Measurements from ENCODE around the gene TXN.

The TXN gene

GRCh38 chr9:110282018-110282738, 25.9 kb upstream of the TXN start:
- peak; percentile 34 for DNase-seq (ENCODE audit: low read depth)
- no peak overlapping the region for H3K4me3 ChIP-seq (ENCODE audit: low read depth, low read length)
- TF ChIP-seq MYC (IDR thresholded peaks at IDR 0.05; ENCODE audit: low read depth, low read length) = no peak
- no peak for TF ChIP-seq POLR2A (IDR thresholded peaks at IDR 0.05; ENCODE audit: extremely low read depth, insufficient read length)
- no peak for TF ChIP-seq MAX (IDR thresholded peaks at IDR 0.05; ENCODE audit: low read depth, low read length)
- no peak for TF ChIP-seq CTCF (IDR thresholded peaks at IDR 0.05; ENCODE audit: low read depth, low read length)

GRCh38 chr9:110278080-110278707, 21.9 kb upstream of the TXN start:
- DNase-seq (ENCODE audit: low read depth) = no peak
- TF ChIP-seq CTCF (IDR thresholded peaks at IDR 0.05; ENCODE audit: low read depth, low read length) (no peak), MAX (IDR thresholded peaks at IDR 0.05; ENCODE audit: low read depth, low read length) (no peak), MYC (IDR thresholded peaks at IDR 0.05; ENCODE audit: low read depth, low read length) (no peak), POLR2A (IDR thresholded peaks at IDR 0.05; ENCODE audit: extremely low read depth, insufficient read length) (no peak)

GRCh38 chr9:110276781-110277180, 20.5 kb upstream of the TXN start:
- no peak overlapping the region for H3K4me3 ChIP-seq (ENCODE audit: low read depth, low read length)
- no peak for DNase-seq (ENCODE audit: low read depth)
- TF ChIP-seq POLR2A (IDR thresholded peaks at IDR 0.05; ENCODE audit: extremely low read depth, insufficient read length) (no peak), CTCF (IDR thresholded peaks at IDR 0.05; ENCODE audit: low read depth, low read length) (no peak), MAX (IDR thresholded peaks at IDR 0.05; ENCODE audit: low read depth, low read length) (no peak), MYC (IDR thresholded peaks at IDR 0.05; ENCODE audit: low read depth, low read length) (no peak)

More at GRCh38 chr9:110278080-110278707, 21.9 kb upstream of the TXN start:
- H3K4me3 ChIP-seq (ENCODE audit: low read depth, low read length) = no peak overlapping the region

GRCh38 chr9:110270211-110270995, 14.1 kb upstream of the TXN start:
- H3K4me3 ChIP-seq (ENCODE audit: low read depth, low read length) = no peak overlapping the region
- DNase-seq (ENCODE audit: low read depth) = no peak
- TF ChIP-seq CTCF (IDR thresholded peaks at IDR 0.05; ENCODE audit: low read depth, low read length) (no peak), MYC (IDR thresholded peaks at IDR 0.05; ENCODE audit: low read depth, low read length) (no peak), POLR2A (IDR thresholded peaks at IDR 0.05; ENCODE audit: extremely low read depth, insufficient read length) (no peak), MAX (IDR thresholded peaks at IDR 0.05; ENCODE audit: low read depth, low read length) (no peak)

GRCh38 chr9:110266795-110267194, 10.5 kb upstream of the TXN start:
- DNase-seq (ENCODE audit: low read depth) = no peak
- TF ChIP-seq POLR2A (IDR thresholded peaks at IDR 0.05; ENCODE audit: extremely low read depth, insufficient read length) (no peak), MYC (IDR thresholded peaks at IDR 0.05; ENCODE audit: low read depth, low read length) (no peak)
- no peak overlapping the region for H3K4me3 ChIP-seq (ENCODE audit: low read depth, low read length)

GRCh38 chr9:110261632-110262031, 5.3 kb upstream of the TXN start:
- TF ChIP-seq MYC (IDR thresholded peaks at IDR 0.05; ENCODE audit: low read depth, low read length) (no peak), CTCF (IDR thresholded peaks at IDR 0.05; ENCODE audit: low read depth, low read length) (no peak), MAX (IDR thresholded peaks at IDR 0.05; ENCODE audit: low read depth, low read length) (no peak), POLR2A (IDR thresholded peaks at IDR 0.05; ENCODE audit: extremely low read depth, insufficient read length) (no peak)
- H3K4me3 ChIP-seq (ENCODE audit: low read depth, low read length) = no peak overlapping the region
- DNase-seq (ENCODE audit: low read depth) = no peak
